Measurements from ENCODE around the gene ZC3H18. TPM values are rescaled to one million over a fixed set of nuclear protein-coding genes. Genes with fewer than 3 reads are reported as not detected.
A peak's percentile ranks its signal among the peaks of the same experiment; 100 is the strongest.

The ZC3H18 gene
- total RNA-seq, 1 experiment from 2014 or later, result 61.8 TPM

- no peak overlapping the region for H3K4me3 Mint-ChIP-seq
- ChIA-PET POLR2A (no interaction called here), CTCF (interaction anchor here (0.9 to 4.5 kb wide), 6 partner anchors 8 to 181 kb away, joined by 3 to 29 read pairs (median 6); no protein-coding TSS in a partner anchor)
- no peaks in the 10 kb centered on the region for H3K9me3 Mint-ChIP-seq
- peaks cover 4% of the 10 kb centered on the region for H3K4me1 Mint-ChIP-seq
- no peak for DNase-seq (ENCODE audit: low spot score)
- no peak for TF ChIP-seq NFYB (CRISPR knock-in tag; conservative IDR thresholded peaks at IDR 0.05; ENCODE audit: low read depth)
- no peak for TF ChIP-seq CREB1 (CRISPR knock-in tag; IDR thresholded peaks at IDR 0.05)
- no peak for TF ChIP-seq ATF2 (CRISPR knock-in tag; IDR thresholded peaks at IDR 0.05; ENCODE audit: borderline replicate concordance, low read depth)
- no peak for TF ChIP-seq AR (CRISPR knock-in tag; IDR thresholded peaks at IDR 0.05)
- no peak for TF ChIP-seq ATF6 (CRISPR knock-in tag; IDR thresholded peaks at IDR 0.05)
- TF ChIP-seq ZBTB43 (CRISPR knock-in tag; IDR thresholded peaks at IDR 0.05), result no peak
- TF ChIP-seq CTCF (IDR thresholded peaks at IDR 0.05), result no peak
- no peak for TF ChIP-seq SMAD3 (CRISPR knock-in tag; IDR thresholded peaks at IDR 0.05; ENCODE audit: borderline replicate concordance)
- TF ChIP-seq ZNF281 (CRISPR knock-in tag; IDR thresholded peaks at IDR 0.05), result no peak
- TF ChIP-seq PREB (CRISPR knock-in tag; IDR thresholded peaks at IDR 0.05; ENCODE audit: borderline replicate concordance), result no peak
- no peak for TF ChIP-seq CREM (CRISPR knock-in tag; IDR thresholded peaks at IDR 0.05)
- TF ChIP-seq FOXP4 (CRISPR knock-in tag; IDR thresholded peaks at IDR 0.05), result no peak
- TF ChIP-seq SOX15 (CRISPR knock-in tag; IDR thresholded peaks at IDR 0.05), result no peak
- no peak for TF ChIP-seq NFATC4 (CRISPR knock-in tag; IDR thresholded peaks at IDR 0.05)
- TF ChIP-seq ZNF219 (CRISPR knock-in tag; IDR thresholded peaks at IDR 0.05; ENCODE audit: borderline replicate concordance), result no peak
- no peak for TF ChIP-seq CBFB (CRISPR knock-in tag; IDR thresholded peaks at IDR 0.05; ENCODE audit: low read depth)
- TF ChIP-seq SP1 (CRISPR knock-in tag; conservative IDR thresholded peaks at IDR 0.05), result no peak
- no peak for TF ChIP-seq FOXP1 (CRISPR knock-in tag; IDR thresholded peaks at IDR 0.05; ENCODE audit: borderline replicate concordance)
- no peak for ATAC-seq
- no peaks in the 10 kb centered on the region for H3K27me3 Mint-ChIP-seq (ENCODE audit: low read depth)
- H3K36me3 Mint-ChIP-seq, result peaks cover 24% of the 10 kb centered on the region
- H3K27ac Mint-ChIP-seq, result peak overlapping the region; percentile 82; the same call in 1 of the 2 replicates
Measured at GRCh38 chr16:88618182-88618955, 48.2 kb downstream of the ZC3H18 start.

All from WTC11 (cell line).